ENCODE results near the gene P2RX3.
"Not testable (repeated sequence)": the region's sequence is repeated elsewhere in the genome, so short reads cannot be mapped to it uniquely, and the experiment has no call there.

DNA sequence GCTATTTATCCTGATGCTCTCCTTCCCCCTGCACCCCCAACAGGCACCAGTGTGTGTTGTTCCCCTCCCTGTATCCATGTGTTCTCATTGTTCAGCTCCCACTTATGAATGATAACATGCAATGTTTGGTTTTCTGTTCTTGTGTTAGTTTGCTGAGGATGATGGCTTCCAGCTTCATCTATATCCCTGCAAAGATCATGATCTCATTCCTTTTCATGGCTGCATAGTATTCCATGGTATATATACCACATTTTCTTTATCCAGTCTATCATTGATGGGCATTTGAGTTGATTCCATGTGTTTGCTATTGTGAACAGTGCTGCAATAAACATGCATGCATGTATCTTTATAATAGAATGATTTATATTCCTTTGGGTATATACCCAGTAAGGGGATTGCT is 23.3 kb downstream of the P2RX3 start:
- TF ChIP-seq CTCF (conservative IDR thresholded peaks at IDR 0.05); ZFX (IDR thresholded peaks at IDR 0.05): not testable (repeated sequence)

Measured in C4-2B (cell line).